Ovary (tissue), 3 donors: Measurements from ENCODE around the gene TES.

Experiments
- EP300 ChIP-seq: sonication (generic); formaldehyde crosslinking; IDR thresholded peaks from one replicate; pipeline ENCODE4 v1.6.1; 2017; ENCODE audit warnings: antibody characterized with exemption
- POLR2A ChIP-seq: fragments of 450-650 bp; IDR thresholded peaks from one replicate; pipeline ENCODE4 v1.6.1; 2017; ENCODE audit warnings: antibody characterized with exemption, mild to moderate bottlenecking, moderate library complexity
- TF ChIP-seq, protein P1 (sequence below), 3 donors: fragments of 450-650 bp in 2 of 3; fragments of 200-600 bp in 1 of 3; IDR thresholded peaks; one replicate each; pipeline versions ENCODE4 v1.5.1 to v1.8.0; 2016 to 2022; ENCODE audit warnings: antibody characterized with exemption in 3 of 3, mild to moderate bottlenecking in 1 of 3
- donor health status: DM: no; HTN: no; CAD: no.

DNA sequence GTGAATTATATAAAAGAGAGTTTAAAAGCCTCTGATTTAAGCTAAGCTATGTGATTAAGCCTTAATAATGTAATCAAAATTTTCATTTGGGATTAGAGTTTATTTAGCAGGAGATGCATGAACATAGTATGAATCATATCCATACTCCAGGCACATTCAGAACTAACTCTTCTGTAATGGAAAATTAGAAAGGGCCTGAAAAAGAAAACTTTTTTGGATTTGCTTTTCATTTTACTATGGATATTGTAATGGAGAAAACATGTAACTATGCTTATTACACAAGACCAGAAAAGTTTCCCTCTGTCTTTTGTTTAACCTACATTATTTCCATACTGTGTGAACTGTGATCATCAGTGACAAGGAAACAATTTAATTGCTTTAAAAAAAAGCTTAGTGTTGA is 22.0 kb downstream of the TES start:
- TF ChIP-seq, protein P1, sequence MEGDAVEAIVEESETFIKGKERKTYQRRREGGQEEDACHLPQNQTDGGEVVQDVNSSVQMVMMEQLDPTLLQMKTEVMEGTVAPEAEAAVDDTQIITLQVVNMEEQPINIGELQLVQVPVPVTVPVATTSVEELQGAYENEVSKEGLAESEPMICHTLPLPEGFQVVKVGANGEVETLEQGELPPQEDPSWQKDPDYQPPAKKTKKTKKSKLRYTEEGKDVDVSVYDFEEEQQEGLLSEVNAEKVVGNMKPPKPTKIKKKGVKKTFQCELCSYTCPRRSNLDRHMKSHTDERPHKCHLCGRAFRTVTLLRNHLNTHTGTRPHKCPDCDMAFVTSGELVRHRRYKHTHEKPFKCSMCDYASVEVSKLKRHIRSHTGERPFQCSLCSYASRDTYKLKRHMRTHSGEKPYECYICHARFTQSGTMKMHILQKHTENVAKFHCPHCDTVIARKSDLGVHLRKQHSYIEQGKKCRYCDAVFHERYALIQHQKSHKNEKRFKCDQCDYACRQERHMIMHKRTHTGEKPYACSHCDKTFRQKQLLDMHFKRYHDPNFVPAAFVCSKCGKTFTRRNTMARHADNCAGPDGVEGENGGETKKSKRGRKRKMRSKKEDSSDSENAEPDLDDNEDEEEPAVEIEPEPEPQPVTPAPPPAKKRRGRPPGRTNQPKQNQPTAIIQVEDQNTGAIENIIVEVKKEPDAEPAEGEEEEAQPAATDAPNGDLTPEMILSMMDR (IDR thresholded peaks at IDR 0.05): no peak
- no peak for TF ChIP-seq POLR2A
- no peak for TF ChIP-seq EP300
